AG04449 (cell line): Measurements from ENCODE around the gene BTBD7.

Experiments used
- CTCF ChIA-PET: fragments of 350-600 bp; formaldehyde crosslinking; extraction: SDS; loops from one replicate; lab custom pipeline; 2021; ENCODE audit warnings: antibody characterized with exemption; lab: Yijun Ruan, JAX
- POLR2A ChIA-PET: fragments of 400-600, 350-600 bp; formaldehyde crosslinking; extraction: SDS; loops from one replicate; lab custom pipeline; 2020; ENCODE audit warnings: antibody characterized with exemption, inconsistent platforms; lab: Yijun Ruan, JAX
- DNase-seq: peaks from one replicate; pipeline ENCODE4 v3.0.0-alpha.2; 2010; ENCODE audit warnings: low read depth, low spot score
- H3K4me3 ChIP-seq: 2 replicates; pipeline ENCODE4 v1.5.1; 2011; ENCODE audit warnings: low read depth, mild to moderate bottlenecking, control low read depth, low read length
- CTCF ChIP-seq: IDR thresholded peaks from one replicate; pipeline ENCODE4 v1.5.1; 2011; ENCODE audit warnings: mild to moderate bottlenecking, moderate library complexity, low read length, control low read depth, inconsistent platforms; ENCODE audit not compliant: insufficient read depth; ENCODE audit errors: missing control alignments

Gene BTBD7

GRCh38 chr14:93232159-93232558 lies 100.7 kb downstream of the BTBD7 start:
- ChIA-PET CTCF (interaction anchor here (1.2 to 1.7 kb wide), 5 partner anchors 10 to 386 kb away, joined by 3 to 6 read pairs (median 4); no protein-coding TSS in a partner anchor), POLR2A (interaction anchor here (1.4 kb wide), 1 partner anchor 8 kb away, joined by 5 read pairs; no protein-coding TSS in a partner anchor)
- TF ChIP-seq CTCF, result no peak

GRCh38 chr14:93231129-93231979 lies 101.5 kb downstream of the BTBD7 start:
- ChIA-PET POLR2A (interaction anchor here (1.4 kb wide), 1 partner anchor 9 kb away, joined by 5 read pairs; no protein-coding TSS in a partner anchor), CTCF (interaction anchor here (1.2 to 1.7 kb wide), 5 partner anchors 9 to 118 kb away, joined by 3 to 6 read pairs (median 4); no protein-coding TSS in a partner anchor)
- no peak for TF ChIP-seq CTCF
- no peak for DNase-seq
- peak overlapping the region; percentile 65 for H3K4me3 ChIP-seq

More at GRCh38 chr14:93232159-93232558, 100.7 kb downstream of the BTBD7 start:
- no peak for DNase-seq
- H3K4me3 ChIP-seq, result peak overlapping the region; percentile 65; the same call in 1 of the 2 replicates

- DNase-seq, result no peak
- no peak overlapping the region for H3K4me3 ChIP-seq
- POLR2A ChIA-PET, result no interaction called here
- TF ChIP-seq CTCF, result no peak
- CTCF ChIA-PET, result interaction anchor here (1.2 to 1.7 kb wide), 2 partner anchors 11 to 53 kb away, joined by 4 to 6 read pairs; no protein-coding TSS in a partner anchor
These were observed 102.3 kb downstream of the BTBD7 start for GRCh38 chr14:93230539-93230938.

- ChIA-PET CTCF (no interaction called here), POLR2A (no interaction called here)
- no peak overlapping the region for H3K4me3 ChIP-seq
- DNase-seq, result no peak
- TF ChIP-seq CTCF, result no peak
These were observed 104.3 kb downstream of the BTBD7 start for GRCh38 chr14:93228550-93228949.

GRCh38 chr14:93223565-93223964 lies 109.3 kb downstream of the BTBD7 start:
- DNase-seq, result no peak
- TF ChIP-seq CTCF, result no peak
- CTCF ChIA-PET, result interaction anchor here (1.8 kb wide), 1 partner anchor 9 kb away, joined by 4 read pairs; no protein-coding TSS in a partner anchor
- POLR2A ChIA-PET, result no interaction called here
- H3K4me3 ChIP-seq, result no peak overlapping the region

GRCh38 chr14:93220509-93220908 lies 112.3 kb downstream of the BTBD7 start:
- CTCF ChIA-PET, result interaction anchor here (1.0 kb wide), 1 partner anchor 107 kb away, joined by 3 read pairs; no protein-coding TSS in a partner anchor

More at GRCh38 chr14:93220509-93220908, 112.3 kb downstream of the BTBD7 start:
- POLR2A ChIA-PET, result no interaction called here
- H3K4me3 ChIP-seq, result no peak overlapping the region
- no peak for DNase-seq
- no peak for TF ChIP-seq CTCF
